HL-60 (cell line): ENCODE measurements around the gene GALNT14.

Experiments
- CTCF ChIP-seq: IDR thresholded peaks from one replicate; pipeline ENCODE4 v1.5.1; 2011; ENCODE audit warnings: low read length, control low read depth, inconsistent platforms; ENCODE audit not compliant: insufficient read depth
- GABPA ChIP-seq: IDR thresholded peaks from 2 replicates; pipeline ENCODE4 v1.6.1; 2012; ENCODE audit warnings: low read depth
- POLR2AphosphoS5 ChIP-seq: IDR thresholded peaks from 2 replicates; pipeline ENCODE4 v1.6.1; 2012; ENCODE audit warnings: low read depth
- REST ChIP-seq: IDR thresholded peaks from 2 replicates; pipeline ENCODE4 v1.6.1; 2012; ENCODE audit warnings: low read depth; ENCODE audit not compliant: insufficient replicate concordance

DNA sequence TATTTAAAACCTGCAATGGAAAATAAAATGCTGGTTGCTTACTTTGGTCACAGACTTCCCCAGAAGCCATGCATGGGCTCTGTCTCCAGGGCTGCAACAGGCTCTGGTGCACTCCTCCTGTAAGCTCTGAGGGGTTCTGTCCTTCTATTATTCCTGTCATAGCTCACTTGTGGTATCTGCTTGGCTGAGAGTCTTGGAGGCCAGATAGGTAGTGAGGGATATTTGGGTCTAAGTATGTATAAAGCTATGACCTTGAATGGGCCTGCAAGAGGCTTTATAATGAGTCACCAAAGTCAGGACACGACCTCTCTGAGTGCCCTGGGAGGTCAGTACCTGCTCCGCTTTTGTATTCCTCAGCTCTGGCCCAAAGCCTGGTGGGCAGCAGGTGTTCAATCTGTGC is 189.4 kb downstream of the GALNT14 start:
- TF ChIP-seq CTCF (no peak), REST (no peak), POLR2AphosphoS5 (no peak), GABPA (no peak)
